Right atrium auricular region (tissue), 2 donors: ENCODE results near the gene OTUB2. TPM values are rescaled to one million over a fixed set of nuclear protein-coding genes. Genes with fewer than 3 reads are reported as not detected.
A peak's percentile ranks its signal among the peaks of the same experiment; 100 is the strongest.

Source experiments
- DNase-seq: peaks from one replicate; pipeline ENCODE4 v3.0.0-alpha.2; 2019; ENCODE audit warnings: low spot score
- H3K27ac ChIP-seq, 2 donors: fragments of 200-600 bp; sonication (generic); 1 replicate in 1 of 2; 2 replicates in 1 of 2; pipeline ENCODE4 v1.5.1; 2016 to 2019
- H3K27me3 ChIP-seq, 2 donors: fragments of 200-600 bp; sonication (generic); one replicate each; pipeline versions ENCODE4 v1.5.1 to v1.6.0; 2017 to 2019
- H3K36me3 ChIP-seq: fragments of 200-600 bp; sonication (generic); one replicate; pipeline ENCODE4 v1.5.1; 2016
- H3K4me1 ChIP-seq, 2 donors: fragments of 200-600 bp; sonication (generic); one replicate each; pipeline versions ENCODE4 v1.5.1 to v1.6.0; 2017 to 2019
- H3K4me3 ChIP-seq, 2 donors: fragments of 200-600 bp; sonication (generic); 1 replicate in 1 of 2; 2 replicates in 1 of 2; pipeline ENCODE4 v1.5.1; 2017 to 2019; ENCODE audit warnings: mild to moderate bottlenecking in 1 of 2, moderate library complexity in 1 of 2
- H3K9me3 ChIP-seq, 2 donors: fragments of 200-600 bp; sonication (generic); one replicate each; pipeline ENCODE4 v1.5.1; 2019
- total RNA-seq, 2 donors: library from RNA; depleted of rRNA; stranded (reverse); fragments of >200 nt; gene quantifications; one replicate each; pipeline ENCODE4 v1.1.0, GENCODE V29; 2016
- TF ChIP-seq, protein P1 (sequence below), 2 donors: fragments of 200-600 bp; sonication (generic); IDR thresholded peaks; one replicate each; pipeline ENCODE4 v1.5.1; 2019; ENCODE audit warnings: antibody characterized with exemption in 2 of 2

The OTUB2 gene
- total RNA-seq, 2 donors from 2014 or later = 0.43 to 0.48 TPM

DNA sequence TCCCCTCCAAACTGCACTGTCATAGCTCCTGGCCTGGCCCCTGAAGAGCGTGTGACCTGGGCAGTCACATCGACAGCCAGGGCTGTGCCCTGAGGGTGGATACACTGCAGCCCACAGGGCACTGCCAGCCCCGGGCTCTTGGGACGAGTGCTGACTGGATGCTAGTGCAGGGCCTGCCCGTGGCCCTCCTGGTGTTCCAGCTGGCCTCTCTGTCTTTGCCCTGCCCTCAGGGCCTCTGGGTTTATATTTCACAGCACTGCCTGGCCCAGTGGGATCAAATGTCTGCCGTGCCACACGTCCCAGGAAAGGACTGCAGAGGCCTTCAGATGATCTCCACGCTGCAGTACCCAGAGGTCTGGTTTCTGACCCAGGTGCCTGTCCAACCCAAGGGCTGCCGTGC, 39.2 kb upstream of the OTUB2 start:
- Histone ChIP-seq H3K4me3 (no peak overlapping the region), H3K36me3 (no peaks in the 10 kb centered on the region), H3K27me3 (no peaks in the 10 kb centered on the region), H3K27ac (peak overlapping the region; percentile 44 to 74), H3K4me1 (peaks cover 0 to 33% of the 10 kb centered on the region in 2 donors), H3K9me3 (no peaks in the 10 kb centered on the region)
- TF ChIP-seq, protein P1, sequence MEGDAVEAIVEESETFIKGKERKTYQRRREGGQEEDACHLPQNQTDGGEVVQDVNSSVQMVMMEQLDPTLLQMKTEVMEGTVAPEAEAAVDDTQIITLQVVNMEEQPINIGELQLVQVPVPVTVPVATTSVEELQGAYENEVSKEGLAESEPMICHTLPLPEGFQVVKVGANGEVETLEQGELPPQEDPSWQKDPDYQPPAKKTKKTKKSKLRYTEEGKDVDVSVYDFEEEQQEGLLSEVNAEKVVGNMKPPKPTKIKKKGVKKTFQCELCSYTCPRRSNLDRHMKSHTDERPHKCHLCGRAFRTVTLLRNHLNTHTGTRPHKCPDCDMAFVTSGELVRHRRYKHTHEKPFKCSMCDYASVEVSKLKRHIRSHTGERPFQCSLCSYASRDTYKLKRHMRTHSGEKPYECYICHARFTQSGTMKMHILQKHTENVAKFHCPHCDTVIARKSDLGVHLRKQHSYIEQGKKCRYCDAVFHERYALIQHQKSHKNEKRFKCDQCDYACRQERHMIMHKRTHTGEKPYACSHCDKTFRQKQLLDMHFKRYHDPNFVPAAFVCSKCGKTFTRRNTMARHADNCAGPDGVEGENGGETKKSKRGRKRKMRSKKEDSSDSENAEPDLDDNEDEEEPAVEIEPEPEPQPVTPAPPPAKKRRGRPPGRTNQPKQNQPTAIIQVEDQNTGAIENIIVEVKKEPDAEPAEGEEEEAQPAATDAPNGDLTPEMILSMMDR (IDR thresholded peaks at IDR 0.05) = no peak
- no peak for DNase-seq

DNA sequence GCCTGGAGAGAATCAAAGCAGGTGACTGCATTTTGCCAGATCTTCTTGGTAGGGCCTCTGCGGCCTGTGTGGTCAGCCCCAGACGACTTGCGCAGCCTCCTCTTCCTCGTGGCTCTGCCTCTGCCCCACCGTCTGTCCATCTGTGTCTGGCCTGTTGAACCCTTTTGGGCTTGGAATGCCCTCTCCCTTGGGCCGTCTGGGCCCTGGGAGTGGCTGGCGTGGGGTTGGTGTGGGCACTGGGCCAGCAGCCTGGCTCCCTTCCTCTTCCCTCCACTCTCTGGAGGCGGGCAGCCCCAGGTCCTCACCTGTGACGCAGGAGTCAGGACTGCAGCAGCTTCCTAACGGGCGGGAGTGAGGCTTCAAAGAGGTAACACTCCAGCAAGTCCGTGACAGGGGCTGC, 38.8 kb upstream of the OTUB2 start:
- DNase-seq = no peak
- no peaks in the 10 kb centered on the region for H3K9me3 ChIP-seq
- H3K27ac ChIP-seq = peak overlapping the region; percentile 44 to 74
- H3K27me3 ChIP-seq = no peaks in the 10 kb centered on the region
- no peak overlapping the region for H3K4me3 ChIP-seq
- peaks cover 0 to 29% of the 10 kb centered on the region in 2 donors for H3K4me1 ChIP-seq
- TF ChIP-seq, protein P1 (IDR thresholded peaks at IDR 0.05) = no peak
- no peaks in the 10 kb centered on the region for H3K36me3 ChIP-seq

DNA sequence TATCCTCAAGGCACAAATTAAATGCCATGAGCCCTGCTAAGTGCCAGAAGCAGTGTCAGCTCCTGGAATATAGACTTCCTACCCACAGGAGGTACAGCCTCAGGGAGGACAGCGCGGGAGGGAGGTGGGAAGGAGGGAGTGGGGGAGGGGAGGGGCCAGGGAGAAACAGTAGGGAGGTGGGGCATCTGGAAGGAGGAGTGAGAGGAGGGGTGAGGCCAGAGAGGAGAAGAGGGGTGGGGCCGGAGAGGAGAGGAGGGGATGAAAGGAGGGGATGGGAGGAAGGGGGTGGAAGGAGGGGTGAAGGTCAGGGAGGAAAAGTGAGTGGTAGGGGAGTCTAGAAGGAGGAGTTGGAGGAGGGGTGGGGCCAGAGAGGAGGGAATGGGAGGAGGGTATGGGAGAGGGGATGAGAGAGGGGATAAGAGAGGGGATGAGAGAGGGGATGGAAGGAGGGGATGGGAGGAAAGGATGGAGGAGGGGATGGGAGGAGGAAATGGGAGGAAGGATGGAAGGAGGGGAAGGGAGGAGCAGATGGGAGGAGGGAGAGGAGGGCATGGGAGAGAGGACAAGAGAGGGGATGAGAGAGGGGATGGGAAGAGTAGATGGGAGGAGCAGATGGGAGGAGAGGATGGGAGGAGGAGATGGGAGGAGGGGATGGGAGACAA, 38.2 kb upstream of the OTUB2 start:
- TF ChIP-seq, protein P1 (IDR thresholded peaks at IDR 0.05) = no peak
- H3K27me3 ChIP-seq = no peaks in the 10 kb centered on the region
- no peaks in the 10 kb centered on the region for H3K36me3 ChIP-seq
- DNase-seq = no peak
- H3K4me1 ChIP-seq = peaks cover 0 to 24% of the 10 kb centered on the region in 2 donors
- no peak overlapping the region for H3K4me3 ChIP-seq
- no peaks in the 10 kb centered on the region for H3K9me3 ChIP-seq
- peak overlapping the region in 1 of 2 donors; percentile 74 for H3K27ac ChIP-seq

DNA sequence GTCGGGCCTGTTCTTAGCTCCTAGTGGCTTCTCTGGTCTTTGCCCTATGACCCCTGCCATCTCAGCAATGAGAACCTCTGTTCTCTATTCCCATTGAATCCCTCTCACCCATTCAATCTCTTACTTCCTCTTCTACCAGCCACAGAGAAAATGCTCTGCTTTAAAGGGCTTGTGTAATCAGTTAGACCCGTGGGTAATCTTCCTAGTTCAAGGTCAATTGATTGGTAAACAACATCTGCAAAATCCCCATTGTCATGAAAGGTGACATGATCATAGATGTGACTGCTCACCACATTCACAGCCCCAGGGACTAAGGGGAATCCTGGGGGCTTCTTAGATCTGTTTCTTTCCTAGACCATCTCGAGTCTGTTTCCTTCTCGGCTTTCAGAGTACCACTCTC, 36.2 kb upstream of the OTUB2 start:
- no peak for DNase-seq
- Histone ChIP-seq H3K36me3 (no peaks in the 10 kb centered on the region), H3K27me3 (no peaks in the 10 kb centered on the region), H3K4me3 (no peak overlapping the region), H3K27ac (no peak overlapping the region), H3K4me1 (peaks cover 0 to 23% of the 10 kb centered on the region in 2 donors), H3K9me3 (no peaks in the 10 kb centered on the region)
- TF ChIP-seq, protein P1 (IDR thresholded peaks at IDR 0.05) = no peak

GRCh38 chr14:93991212-93991611, 34.9 kb upstream of the OTUB2 start:
- H3K4me3 ChIP-seq = no peak overlapping the region
- H3K9me3 ChIP-seq = no peaks in the 10 kb centered on the region
- no peak overlapping the region for H3K27ac ChIP-seq
- TF ChIP-seq, protein P1 (IDR thresholded peaks at IDR 0.05) = no peak
- peaks cover 0 to 32% of the 10 kb centered on the region in 2 donors for H3K4me1 ChIP-seq
- no peaks in the 10 kb centered on the region for H3K36me3 ChIP-seq
- H3K27me3 ChIP-seq = no peaks in the 10 kb centered on the region
- DNase-seq = no peak

DNA sequence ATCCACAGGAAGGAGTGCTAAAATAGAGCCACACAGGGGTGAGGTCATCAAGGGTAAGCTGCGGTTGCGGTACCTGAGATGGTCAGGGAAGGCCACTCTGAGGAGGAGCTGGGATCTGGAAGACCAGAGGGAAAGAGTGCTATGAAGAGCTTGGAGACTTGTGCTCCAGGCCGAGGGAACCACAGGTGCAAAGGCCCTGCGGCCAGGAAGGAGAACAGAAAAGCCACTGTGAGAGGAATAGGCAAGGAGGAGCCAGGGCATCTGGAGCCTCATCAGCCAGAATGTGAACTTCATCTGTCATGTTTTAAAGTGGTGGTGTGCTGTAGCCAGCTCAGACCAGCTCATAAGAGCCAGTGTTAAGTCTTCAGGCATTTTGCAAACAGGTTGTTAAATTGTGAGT, 34.5 kb upstream of the OTUB2 start:
- H3K4me3 ChIP-seq = no peak overlapping the region
- no peaks in the 10 kb centered on the region for H3K9me3 ChIP-seq
- TF ChIP-seq, protein P1 (IDR thresholded peaks at IDR 0.05) = no peak
- H3K27me3 ChIP-seq = no peaks in the 10 kb centered on the region
- no peak overlapping the region for H3K27ac ChIP-seq
- peaks cover 0 to 32% of the 10 kb centered on the region in 2 donors for H3K4me1 ChIP-seq
- no peaks in the 10 kb centered on the region for H3K36me3 ChIP-seq
- DNase-seq = no peak
